ENCODE data around the gene SOHLH1.

GRCh38 chr9:135746565-135746964, 47.3 kb upstream of the SOHLH1 start:
- TF ChIP-seq, protein P1, sequence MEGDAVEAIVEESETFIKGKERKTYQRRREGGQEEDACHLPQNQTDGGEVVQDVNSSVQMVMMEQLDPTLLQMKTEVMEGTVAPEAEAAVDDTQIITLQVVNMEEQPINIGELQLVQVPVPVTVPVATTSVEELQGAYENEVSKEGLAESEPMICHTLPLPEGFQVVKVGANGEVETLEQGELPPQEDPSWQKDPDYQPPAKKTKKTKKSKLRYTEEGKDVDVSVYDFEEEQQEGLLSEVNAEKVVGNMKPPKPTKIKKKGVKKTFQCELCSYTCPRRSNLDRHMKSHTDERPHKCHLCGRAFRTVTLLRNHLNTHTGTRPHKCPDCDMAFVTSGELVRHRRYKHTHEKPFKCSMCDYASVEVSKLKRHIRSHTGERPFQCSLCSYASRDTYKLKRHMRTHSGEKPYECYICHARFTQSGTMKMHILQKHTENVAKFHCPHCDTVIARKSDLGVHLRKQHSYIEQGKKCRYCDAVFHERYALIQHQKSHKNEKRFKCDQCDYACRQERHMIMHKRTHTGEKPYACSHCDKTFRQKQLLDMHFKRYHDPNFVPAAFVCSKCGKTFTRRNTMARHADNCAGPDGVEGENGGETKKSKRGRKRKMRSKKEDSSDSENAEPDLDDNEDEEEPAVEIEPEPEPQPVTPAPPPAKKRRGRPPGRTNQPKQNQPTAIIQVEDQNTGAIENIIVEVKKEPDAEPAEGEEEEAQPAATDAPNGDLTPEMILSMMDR (IDR thresholded peaks at IDR 0.05), result no peak
- no peak for TF ChIP-seq EP300 (IDR thresholded peaks at IDR 0.05)

Data from esophagus muscularis mucosa (tissue), 3 donors.